NCI-H187 treated with DMSO at 0.1 percent for 48 hours (cell line): ENCODE data around the gene AP3S1.

Source experiments
- DNase-seq: peaks from one replicate; lab custom pipeline; 2025; lab: John Stamatoyannopoulos, UW

The AP3S1 gene

DNA sequence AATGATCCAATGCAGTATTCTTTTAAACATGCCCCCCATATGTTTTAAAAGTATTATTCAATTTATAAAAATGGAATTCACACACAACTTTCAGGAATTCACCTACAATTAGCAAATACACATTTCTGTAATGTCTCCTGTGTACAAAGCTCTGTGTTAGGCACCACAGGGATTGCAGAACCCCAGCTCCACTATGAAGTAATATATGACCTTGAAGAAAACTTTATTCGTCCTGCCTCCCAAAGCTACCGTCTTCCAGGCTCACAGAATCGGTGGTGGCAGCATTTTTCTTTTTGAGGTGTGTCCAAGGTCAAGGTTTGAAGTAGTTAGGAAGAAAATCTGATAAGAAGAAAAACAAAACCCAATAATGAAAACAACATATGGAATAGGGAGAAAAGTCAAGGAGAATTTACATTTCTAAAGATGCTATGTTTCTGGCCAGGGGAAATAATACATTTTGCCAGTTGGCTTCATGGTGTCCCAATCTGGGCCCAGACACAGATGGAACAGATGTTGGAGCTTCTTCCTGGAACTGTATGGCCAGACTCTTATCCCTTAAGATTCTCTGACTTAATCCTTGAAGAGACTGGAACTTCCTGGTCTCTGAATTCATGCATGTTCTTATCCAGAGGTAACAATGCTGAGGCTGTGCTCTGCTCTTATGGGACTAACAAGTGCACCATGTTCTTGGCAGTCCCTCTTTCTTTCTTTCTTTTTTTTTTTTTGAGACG, 98.5 kb downstream of the AP3S1 start:
- DNase-seq: no peak

DNA sequence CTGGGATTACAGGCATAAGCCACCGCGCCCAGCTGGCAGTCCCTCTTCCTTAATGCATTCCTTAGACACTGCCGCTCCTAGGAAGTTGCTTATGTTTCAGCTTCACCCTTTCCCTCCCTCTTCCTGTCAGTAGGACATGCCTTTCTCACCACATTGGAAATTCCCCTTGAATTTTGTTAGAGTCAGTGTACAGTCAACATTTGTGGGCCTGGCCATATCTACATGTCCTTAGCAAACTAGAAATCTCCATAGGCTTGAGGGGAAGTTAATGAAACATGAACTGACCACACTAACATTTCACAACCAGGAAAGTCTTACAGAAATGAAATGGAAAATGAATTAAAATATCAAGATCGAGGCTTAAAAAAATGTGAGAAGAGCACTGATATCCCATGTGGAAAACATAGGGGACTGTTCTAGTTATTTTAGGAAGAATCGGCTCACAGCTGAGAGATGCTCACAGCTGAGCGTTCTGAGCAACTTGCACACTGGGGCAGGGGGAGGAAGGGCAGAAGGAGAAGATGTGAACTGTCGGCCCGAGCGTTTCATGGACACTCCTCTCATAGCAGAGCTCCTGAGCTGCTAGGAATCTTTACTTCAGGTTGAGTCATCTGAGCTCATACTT, 99.4 kb downstream of the AP3S1 start:
- no peak for DNase-seq

DNA sequence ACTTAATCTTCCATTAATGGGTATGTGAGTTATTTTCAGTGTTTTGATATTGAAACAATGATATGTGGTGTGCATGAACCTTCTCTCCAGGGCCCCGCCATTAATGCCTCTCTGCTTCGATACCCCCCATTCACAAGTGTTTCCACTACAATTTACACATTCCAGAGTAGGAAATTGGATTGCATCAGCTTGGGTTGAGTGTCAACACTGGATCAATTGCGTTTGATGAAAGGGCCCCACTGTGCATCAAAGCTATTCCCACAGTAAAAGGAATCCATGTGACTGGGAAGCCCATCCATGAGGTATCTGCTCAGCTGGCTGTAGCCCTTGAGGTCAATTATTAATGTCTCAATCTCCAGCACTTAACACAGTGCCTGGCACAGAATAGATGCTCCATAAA, 102.8 kb downstream of the AP3S1 start:
- DNase-seq: no peak

DNA sequence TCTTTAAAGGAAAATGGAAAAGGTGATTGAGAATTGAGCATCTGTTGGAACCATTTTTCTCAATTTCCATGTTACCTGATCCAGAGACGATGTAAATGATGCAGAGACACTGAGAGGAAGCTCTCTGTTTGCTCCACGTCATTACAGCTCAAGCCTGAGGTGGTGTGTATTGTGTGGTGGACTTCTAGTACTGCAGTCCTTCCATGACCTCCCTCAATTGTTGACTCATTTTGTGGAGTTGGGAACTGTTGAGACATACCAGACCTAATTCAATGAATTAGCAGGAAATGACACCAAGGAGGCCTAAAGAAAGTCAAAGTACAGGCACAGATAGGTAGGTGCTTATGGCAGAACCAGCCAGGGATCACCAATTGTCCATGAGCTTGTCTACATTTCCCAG, 104.9 kb downstream of the AP3S1 start:
- DNase-seq: no peak

DNA sequence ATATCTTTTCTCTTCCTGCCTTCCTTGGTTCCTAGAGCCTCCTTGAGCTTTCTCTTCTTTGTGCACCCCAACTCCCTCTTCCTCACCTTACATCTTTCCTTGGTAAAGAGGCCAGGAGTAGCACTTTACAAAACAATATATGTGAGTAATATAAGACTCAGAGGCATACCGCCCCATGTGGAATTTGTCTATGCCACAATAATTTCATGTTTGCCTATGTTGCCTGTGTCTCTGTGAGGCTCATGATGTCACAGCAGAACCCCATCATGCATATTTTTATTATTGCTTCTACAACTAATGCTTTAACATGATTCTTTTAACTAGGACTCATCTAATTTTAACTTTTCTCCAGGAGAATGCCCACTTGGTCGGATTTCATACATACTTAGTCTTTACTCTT, 105.5 kb downstream of the AP3S1 start:
- no peak for DNase-seq

DNA sequence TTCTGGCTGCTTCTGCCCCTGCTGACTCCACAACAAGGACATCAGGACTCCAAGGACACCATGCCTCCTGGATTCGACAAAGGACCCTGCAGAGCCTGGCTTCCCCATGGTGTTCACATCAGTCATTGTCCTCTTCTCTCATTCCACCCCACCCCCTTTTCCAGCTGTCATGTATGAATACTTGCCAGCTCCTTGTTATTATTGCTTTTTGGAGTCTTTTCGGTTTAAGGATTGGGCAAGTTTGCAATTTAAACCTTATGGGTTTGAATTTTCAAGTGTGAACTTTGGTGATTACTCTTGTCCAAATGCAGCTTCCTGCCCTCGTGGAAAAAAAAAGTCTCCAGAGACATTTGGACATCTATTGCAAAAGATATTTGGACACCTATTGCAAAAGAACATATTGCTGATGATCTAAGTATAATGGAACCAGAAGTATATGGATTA, 106.4 kb downstream of the AP3S1 start:
- DNase-seq: no peak

DNA sequence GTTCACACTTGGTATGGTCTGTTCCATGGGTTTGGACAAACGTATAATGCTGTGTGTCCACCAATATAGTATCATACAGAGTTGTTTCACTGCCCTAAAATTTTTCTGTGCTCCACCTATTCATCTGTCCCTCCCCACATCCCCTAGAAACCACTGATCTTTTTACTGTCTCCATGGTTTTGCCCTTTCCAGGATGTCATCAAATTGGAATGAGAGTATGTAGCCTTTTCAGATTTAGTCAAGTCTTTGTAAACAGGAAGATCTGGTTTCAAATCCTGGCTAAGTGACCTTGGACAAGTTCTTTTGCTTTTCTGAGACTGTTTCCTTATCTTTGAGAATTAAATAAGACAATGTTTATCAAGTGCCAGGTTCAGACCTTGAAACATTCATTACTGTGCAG, 107.4 kb downstream of the AP3S1 start:
- DNase-seq: no peak

DNA sequence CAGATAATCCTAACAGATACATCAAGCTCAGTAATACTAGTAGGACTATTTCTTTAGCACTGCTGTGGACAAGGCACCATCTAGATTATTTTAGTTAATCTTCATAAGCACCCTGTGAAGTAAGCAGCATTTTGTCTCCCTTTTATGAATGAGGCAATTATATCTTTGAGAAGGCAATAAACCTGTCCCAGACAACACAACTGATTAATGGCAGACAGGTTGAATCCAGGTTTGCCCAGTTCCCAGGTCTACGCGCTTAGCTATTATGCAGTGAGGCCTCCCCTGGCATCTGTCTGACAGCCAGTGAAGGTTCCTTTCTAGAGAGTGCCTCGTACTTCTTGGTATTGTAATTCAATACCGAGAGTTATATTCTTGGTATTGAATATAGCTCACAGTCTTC, 110.9 kb downstream of the AP3S1 start:
- no peak for DNase-seq

DNA sequence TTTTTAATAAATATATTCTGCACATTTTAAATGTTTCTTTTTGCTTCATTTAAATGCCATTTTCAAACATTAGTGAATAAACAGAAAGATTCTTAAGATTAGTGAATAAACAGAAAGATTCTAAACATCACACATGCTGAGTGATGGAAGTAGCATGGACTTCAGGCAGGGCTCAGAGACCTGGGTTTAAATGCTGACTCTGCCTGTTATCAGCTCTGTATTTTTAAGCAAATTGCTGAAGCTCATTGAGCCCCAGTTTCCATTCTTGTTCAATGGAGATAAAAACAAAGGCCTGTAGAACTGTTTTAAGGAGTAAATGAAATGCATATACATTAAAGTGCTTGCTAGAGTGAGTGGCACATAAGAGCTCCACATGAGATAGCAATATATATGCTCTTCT, 112.4 kb downstream of the AP3S1 start:
- no peak for DNase-seq

DNA sequence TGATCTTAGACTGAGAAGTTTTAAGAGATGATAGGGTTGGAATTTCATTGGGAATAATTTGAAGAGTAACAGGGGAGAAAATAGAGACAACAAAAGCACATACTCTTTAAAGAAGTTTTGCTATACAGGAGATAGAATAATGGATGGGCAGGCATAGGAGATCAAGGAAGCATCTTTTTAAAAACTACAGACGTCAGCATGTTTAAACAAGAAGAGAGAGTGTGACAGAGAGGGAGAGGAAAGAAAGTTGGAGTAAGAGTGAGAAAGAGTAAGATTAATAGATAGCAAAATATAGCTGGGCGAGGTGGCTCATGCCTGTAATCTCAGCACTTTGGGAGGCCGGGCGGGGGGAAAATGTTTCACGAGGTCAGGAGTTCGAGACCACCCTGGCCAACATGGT, 115.2 kb downstream of the AP3S1 start:
- DNase-seq: no peak

DNA sequence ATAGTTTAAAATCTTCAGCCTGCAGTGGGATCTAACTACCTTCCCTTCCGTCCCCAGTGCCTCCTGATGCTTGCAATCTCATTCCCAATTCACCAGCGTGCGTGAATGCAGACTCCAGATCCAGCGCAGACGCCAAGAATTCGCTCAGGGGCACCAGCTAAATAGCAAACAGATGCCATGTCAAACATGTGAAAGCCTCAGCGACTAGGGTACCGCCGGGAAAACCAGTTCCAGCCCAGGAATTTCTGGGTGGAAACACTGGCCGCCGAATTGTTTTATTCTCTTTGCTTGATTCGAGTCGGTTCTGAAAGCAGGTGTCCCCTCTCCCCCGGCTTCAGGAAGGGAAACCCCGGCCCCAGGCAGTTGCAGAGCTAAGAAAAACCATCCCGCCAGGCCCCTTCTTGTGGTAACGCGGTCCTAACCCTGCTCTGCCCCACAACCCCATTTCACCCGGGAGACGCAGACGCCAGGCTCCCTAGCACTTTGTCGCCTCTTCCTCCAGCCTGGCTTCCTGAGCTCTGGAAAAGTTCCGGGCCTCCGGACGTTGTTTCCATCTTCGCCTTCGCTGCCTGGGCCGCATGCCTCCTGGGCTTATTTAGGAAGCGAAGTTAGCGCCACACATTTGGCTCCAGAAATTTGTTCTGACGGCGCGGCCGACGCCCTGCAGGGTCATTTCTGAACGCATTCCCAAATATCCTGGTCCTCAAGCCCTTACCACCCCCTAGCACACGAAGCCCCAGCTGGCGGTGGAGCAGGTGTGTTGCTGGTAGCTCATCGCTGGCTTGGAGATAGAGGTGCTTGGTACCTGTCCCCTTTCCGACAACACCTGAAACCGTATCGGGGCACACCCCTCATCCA, 119.9 kb downstream of the AP3S1 start:
- DNase-seq: no peak

DNA sequence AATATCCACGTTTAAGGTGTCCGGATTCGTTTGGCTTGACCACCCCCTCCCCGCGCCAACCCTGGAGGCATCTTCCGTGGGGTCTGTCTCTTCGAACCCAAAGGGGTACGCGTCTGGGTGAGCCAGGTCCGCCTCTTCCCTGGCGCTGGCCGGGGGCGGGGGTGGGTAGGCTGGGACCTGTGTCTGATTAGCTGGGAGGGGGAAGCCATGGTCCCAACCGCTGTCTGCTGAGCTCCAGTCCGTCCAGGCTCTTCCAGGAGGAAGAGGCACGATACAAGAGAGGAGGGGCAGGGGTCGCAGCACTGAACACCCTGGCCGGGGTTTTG, 120.5 kb downstream of the AP3S1 start, which contains the start of gene LVRN:
TSS of gene LVRN (plus strand) at position 237 of the 326 bp plus-strand sequence. CDS start 143 bp downstream, outside the sequence.
- no peak for DNase-seq

DNA sequence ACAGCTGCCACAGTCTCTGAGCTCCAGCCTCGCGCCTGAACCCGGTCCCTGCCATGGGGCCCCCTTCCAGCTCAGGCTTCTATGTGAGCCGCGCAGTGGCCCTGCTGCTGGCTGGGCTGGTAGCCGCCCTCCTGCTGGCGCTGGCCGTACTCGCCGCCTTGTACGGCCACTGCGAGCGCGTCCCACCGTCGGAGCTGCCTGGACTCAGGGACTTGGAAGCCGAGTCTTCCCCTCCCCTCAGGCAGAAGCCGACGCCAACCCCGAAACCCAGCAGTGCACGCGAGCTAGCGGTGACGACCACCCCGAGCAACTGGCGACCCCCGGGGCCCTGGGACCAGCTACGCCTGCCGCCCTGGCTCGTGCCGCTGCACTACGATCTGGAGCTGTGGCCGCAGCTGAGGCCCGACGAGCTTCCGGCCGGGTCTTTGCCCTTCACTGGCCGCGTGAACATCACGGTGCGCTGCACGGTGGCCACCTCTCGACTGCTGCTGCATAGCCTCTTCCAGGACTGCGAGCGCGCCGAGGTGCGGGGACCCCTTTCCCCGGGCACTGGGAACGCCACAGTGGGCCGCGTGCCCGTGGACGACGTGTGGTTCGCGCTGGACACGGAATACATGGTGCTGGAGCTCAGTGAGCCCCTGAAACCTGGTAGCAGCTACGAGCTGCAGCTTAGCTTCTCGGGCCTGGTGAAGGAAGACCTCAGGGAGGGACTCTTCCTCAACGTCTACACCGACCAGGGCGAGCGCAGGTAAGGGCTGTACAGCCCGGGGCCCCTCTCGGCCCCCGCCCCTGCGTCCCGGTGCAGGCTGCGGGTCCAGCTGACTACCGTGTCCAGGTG, 121.0 kb downstream of the AP3S1 start:
- no peak for DNase-seq

DNA sequence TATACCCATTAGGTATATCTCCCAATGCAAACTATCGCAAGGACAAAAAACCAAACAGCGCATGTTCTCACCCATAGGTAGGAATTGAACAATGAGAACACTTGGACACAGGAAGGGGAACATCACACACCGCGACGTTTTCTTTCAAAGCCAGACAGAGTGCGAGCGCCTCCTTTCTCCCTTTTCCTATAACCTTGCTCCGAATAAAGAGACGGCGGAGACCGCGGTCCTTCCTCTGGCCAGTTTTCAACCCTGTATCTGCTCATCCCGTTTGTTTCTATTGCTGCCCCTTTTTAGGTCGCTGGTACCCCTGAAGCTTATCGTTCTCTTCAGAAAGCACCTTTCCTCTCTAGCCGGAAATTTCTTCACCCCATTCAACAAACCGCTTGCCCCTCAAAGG, 121.8 kb downstream of the AP3S1 start:
- DNase-seq: no peak
